Lung (tissue), 12 donors: ENCODE data around the gene EXOC4. TPM values are rescaled to one million over a fixed set of nuclear protein-coding genes. Genes with fewer than 3 reads are reported as not detected.

Source experiments
- ATAC-seq: fragments of 200-7000 bp; cut with Tn5 transposase; one replicate; pipeline ENCODE4 v1.9.1; 2020; ENCODE audit warnings: moderate number of reproducible peaks; ENCODE audit not compliant: insufficient read depth, low FRiP score
- DNase-seq, 3 donors: peaks; one replicate each; pipeline ENCODE4 v3.0.0-alpha.2; 2013 to 2017
- H3K27ac ChIP-seq, 2 donors: one replicate each; pipeline ENCODE4 v1.5.1; 2013; ENCODE audit warnings: mild to moderate bottlenecking in 2 of 2, moderate library complexity in 2 of 2, control low read depth in 1 of 2, inconsistent platforms in 1 of 2, low read depth in 1 of 2, low read length in 1 of 2
- H3K27me3 ChIP-seq, 3 donors: one replicate each; pipeline ENCODE4 v1.5.1; 2013; ENCODE audit warnings: low read length in 2 of 3; ENCODE audit not compliant: control insufficient read depth in 3 of 3, insufficient read depth in 3 of 3
- H3K36me3 ChIP-seq, 4 donors: one replicate each; pipeline ENCODE4 v1.5.1; 2013; ENCODE audit warnings: low read length in 4 of 4, mild to moderate bottlenecking in 1 of 4, moderate library complexity in 1 of 4; ENCODE audit not compliant: control insufficient read depth in 4 of 4, insufficient read depth in 4 of 4
- H3K4me1 ChIP-seq, 5 donors: one replicate each; pipeline ENCODE4 v1.5.1; 2013; ENCODE audit warnings: low read length in 5 of 5, mild to moderate bottlenecking in 2 of 5, moderate library complexity in 1 of 5; ENCODE audit not compliant: control insufficient read depth in 5 of 5, insufficient read depth in 5 of 5
- H3K4me3 ChIP-seq: one replicate; pipeline ENCODE4 v1.5.1; 2013; ENCODE audit warnings: mild to moderate bottlenecking, control low read depth, moderate library complexity
- H3K9ac ChIP-seq, 2 donors: one replicate each; pipeline ENCODE4 v1.5.1; 2013; ENCODE audit warnings: low read length in 2 of 2, control low read depth in 1 of 2; ENCODE audit not compliant: insufficient read depth in 1 of 2
- H3K9me3 ChIP-seq, 4 donors: one replicate each; pipeline ENCODE4 v1.5.1; 2013; ENCODE audit warnings: low read length in 3 of 4, mild to moderate bottlenecking in 1 of 4, moderate library complexity in 1 of 4; ENCODE audit not compliant: control insufficient read depth in 4 of 4, insufficient read depth in 3 of 4
- WGBS, 2 donors: extraction: QIAGEN DNeasy Blood & Tissue Kit; methylation state at CpG; one replicate each; pipeline ENCODE4 v1.1.7; 2013; 5-methylcytosine and 5-hydroxymethylcytosine counted together
- polyA plus RNA-seq, 2 donors: library from polyadenylated mRNA; stranded (reverse); fragments of 200-250 nt; gene quantifications; one replicate each; pipeline ENCODE4 v1.2.1, GENCODE V29; 2013
- total RNA-seq, 2 donors: library from RNA; depleted of rRNA in 1 of 2; stranded (reverse); fragments of >200 nt in 1 of 2; gene quantifications; one replicate each; pipeline ENCODE4 v1.2.1, GENCODE V29; 2014 to 2021
- TF ChIP-seq, protein P1 (sequence below): IDR thresholded peaks from 2 replicates; pipeline ENCODE4 v1.5.1; 2012; ENCODE audit warnings: mild to moderate bottlenecking; ENCODE audit errors: control extremely low read depth, extremely low read depth
- donor health status: control.
- donor health status: control.
- donor health status: Bipolar disorder and iron deficiency.
- donor health status: healthy.
- donor health status: DM: yes; HTN: yes; CAD: no.

EXOC4 gene
- total and polyA plus RNA-seq, 4 donors = 10.3 to 232 (median 47.4) TPM

DNA sequence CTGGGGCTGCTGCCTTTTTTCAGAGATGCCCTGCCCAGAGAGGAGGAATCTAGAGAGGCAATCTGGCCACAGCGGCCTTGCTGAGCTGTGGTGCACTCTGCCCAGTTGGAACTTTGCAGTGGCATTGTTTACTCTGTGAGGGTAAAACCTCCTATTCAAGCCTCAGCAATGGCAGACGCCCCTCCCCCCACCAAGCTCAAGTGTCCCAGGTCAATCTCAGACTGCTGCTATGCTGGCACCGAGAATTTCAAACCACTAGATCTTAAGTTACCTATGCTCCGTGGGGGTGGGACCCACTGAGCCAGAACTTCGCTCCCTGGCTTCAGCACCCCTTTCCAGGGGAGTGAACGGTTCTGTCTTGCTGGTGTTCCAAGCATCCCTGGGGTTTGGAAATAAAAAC is 77.2 kb downstream of the EXOC4 start:
- no peak overlapping the region for H3K27ac ChIP-seq
- peaks cover 0 to 5% (median 2%) of the 10 kb centered on the region in 4 donors for H3K36me3 ChIP-seq
- ATAC-seq = no peak
- H3K9ac ChIP-seq = no peak overlapping the region
- no peak overlapping the region for H3K4me3 ChIP-seq
- WGBS, 2 donors = 77 to 84% methylated on average over 6 of the region's 6 CpGs
- peaks cover 0 to 3% (median 0%) of the 10 kb centered on the region in 5 donors for H3K4me1 ChIP-seq
- no peaks in the 10 kb centered on the region for H3K27me3 ChIP-seq
- TF ChIP-seq, protein P1, sequence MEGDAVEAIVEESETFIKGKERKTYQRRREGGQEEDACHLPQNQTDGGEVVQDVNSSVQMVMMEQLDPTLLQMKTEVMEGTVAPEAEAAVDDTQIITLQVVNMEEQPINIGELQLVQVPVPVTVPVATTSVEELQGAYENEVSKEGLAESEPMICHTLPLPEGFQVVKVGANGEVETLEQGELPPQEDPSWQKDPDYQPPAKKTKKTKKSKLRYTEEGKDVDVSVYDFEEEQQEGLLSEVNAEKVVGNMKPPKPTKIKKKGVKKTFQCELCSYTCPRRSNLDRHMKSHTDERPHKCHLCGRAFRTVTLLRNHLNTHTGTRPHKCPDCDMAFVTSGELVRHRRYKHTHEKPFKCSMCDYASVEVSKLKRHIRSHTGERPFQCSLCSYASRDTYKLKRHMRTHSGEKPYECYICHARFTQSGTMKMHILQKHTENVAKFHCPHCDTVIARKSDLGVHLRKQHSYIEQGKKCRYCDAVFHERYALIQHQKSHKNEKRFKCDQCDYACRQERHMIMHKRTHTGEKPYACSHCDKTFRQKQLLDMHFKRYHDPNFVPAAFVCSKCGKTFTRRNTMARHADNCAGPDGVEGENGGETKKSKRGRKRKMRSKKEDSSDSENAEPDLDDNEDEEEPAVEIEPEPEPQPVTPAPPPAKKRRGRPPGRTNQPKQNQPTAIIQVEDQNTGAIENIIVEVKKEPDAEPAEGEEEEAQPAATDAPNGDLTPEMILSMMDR = no peak
- H3K9me3 ChIP-seq = peaks cover 0 to 9% (median 1%) of the 10 kb centered on the region in 4 donors
- DNase-seq = no peak

DNA sequence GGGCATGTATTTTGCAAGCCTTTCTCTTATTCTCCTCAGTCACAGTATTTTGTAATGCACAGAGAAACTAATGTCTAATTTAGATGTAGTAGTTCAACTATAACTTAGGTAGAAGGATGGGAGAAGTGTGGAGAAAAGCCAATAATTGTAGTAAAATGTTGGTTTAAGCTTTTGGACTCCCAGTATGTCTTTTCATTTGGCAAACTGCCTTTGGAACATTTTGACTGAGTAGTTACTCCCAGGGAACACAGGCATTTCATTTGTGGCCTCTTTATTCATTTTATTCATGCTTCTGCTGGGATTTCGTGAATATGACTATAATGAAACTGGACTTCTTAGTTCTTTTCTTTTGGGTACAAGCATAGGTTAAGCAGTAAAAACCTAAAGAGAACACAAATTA is 79.0 kb downstream of the EXOC4 start:
- Histone ChIP-seq H3K4me1 (peaks cover 0 to 3% (median 0%) of the 10 kb centered on the region in 5 donors), H3K9ac (no peak overlapping the region), H3K9me3 (peaks cover 0 to 4% (median under 1%) of the 10 kb centered on the region in 4 donors), H3K36me3 (peaks cover 0 to 7% (median 0%) of the 10 kb centered on the region in 4 donors), H3K4me3 (no peak overlapping the region), H3K27me3 (no peaks in the 10 kb centered on the region), H3K27ac (no peak overlapping the region)
- ATAC-seq = no peak
- DNase-seq = peak in 1 of 3 donors; percentile 20
- WGBS, 2 donors = 94 to 97% methylated on average over 1 of the region's 1 CpG
- TF ChIP-seq, protein P1 = no peak

DNA sequence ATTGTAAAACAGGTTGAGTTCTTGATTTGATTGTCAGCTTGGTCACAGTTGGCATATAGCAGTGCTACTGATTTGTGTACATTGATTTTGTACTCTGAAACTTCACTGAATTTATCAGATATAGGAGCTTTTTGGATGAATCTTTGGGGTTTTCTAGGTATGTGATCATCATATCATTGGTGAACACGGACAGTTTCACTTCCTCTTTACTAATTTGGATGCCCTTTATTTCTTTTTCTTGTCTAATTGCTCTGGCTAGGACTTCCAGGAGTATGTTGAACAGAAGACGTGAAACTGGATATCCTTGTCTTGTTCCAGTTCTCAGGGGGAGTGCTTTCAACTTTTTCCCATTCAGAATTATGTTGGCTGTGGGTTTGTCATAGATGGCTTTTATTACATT is 86.9 kb downstream of the EXOC4 start:
- no peak overlapping the region for H3K27ac ChIP-seq
- DNase-seq = no peak

More for the DNA sequence above, 86.9 kb downstream of the EXOC4 start:
- peaks cover 0 to 5% (median 0%) of the 10 kb centered on the region in 4 donors for H3K36me3 ChIP-seq
- TF ChIP-seq, protein P1 = no peak
- no peak overlapping the region for H3K4me3 ChIP-seq
- H3K4me1 ChIP-seq = peaks cover 0 to 3% (median 0%) of the 10 kb centered on the region in 5 donors
- no peaks in the 10 kb centered on the region for H3K27me3 ChIP-seq
- no peak overlapping the region for H3K9ac ChIP-seq
- no peak for ATAC-seq
- H3K9me3 ChIP-seq = peaks cover 0 to 6% (median 1%) of the 10 kb centered on the region in 4 donors
- 95 to 100% methylated on average over 2 of the region's 2 CpGs for WGBS, 2 donors
